NB4 (cell line): ENCODE results near the gene USP21.

ENCODE experiments used
- DNase-seq: peaks from one replicate; pipeline ENCODE4 v3.0.0; 2010; ENCODE audit warnings: low read depth
- H3K4me3 ChIP-seq: one replicate; pipeline ENCODE4 v1.5.1; 2011; ENCODE audit warnings: mild to moderate bottlenecking, low read depth, low read length, moderate library complexity
- CTCF ChIP-seq: IDR thresholded peaks from one replicate; pipeline ENCODE4 v1.5.1; 2012; ENCODE audit warnings: low read depth, low read length
- MAX ChIP-seq: IDR thresholded peaks from 2 replicates; pipeline ENCODE4 v1.6.1; 2011; ENCODE audit warnings: low read depth, low read length
- MYC ChIP-seq: IDR thresholded peaks from 2 replicates; pipeline ENCODE4 v1.6.1; 2011; ENCODE audit warnings: low read depth, low read length
- POLR2A ChIP-seq: IDR thresholded peaks from 2 replicates; pipeline ENCODE4 v1.6.1; 2011; ENCODE audit warnings: mild to moderate bottlenecking; ENCODE audit not compliant: insufficient read length; ENCODE audit errors: extremely low read depth

USP21 gene

GRCh38 chr1:161189036-161189435 is 29.7 kb downstream of the USP21 start:
- TF ChIP-seq POLR2A (no peak), CTCF (no peak)
- DNase-seq, result no peak
- H3K4me3 ChIP-seq, result no peak overlapping the region

GRCh38 chr1:161190962-161191521 is 31.7 kb downstream of the USP21 start:
- no peak overlapping the region for H3K4me3 ChIP-seq
- DNase-seq, result no peak
- no peak for TF ChIP-seq POLR2A
- no peak for TF ChIP-seq CTCF
- no peak for TF ChIP-seq MAX
- TF ChIP-seq MYC, result no peak

DNA sequence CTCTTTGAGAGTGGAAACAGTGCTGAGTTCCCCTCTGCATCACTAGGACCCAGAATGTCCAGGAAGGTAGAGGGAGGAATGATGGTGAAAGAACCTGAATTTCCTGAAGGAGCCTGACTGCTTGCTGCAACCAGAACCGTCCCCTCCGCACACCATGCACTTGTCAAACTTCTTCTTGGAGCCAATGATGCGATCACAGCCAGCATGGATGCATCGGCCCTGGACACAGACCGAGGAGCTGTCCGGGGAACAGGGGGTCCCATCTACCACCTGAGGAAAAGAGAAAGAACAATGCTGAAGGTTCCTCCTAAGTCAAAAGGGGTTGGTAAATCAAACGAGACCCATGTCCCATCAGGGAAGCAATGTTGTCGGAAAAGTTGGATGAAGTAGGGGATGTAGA is 32.7 kb downstream of the USP21 start:
- no peak overlapping the region for H3K4me3 ChIP-seq
- no peak for DNase-seq
- no peak for TF ChIP-seq POLR2A
- no peak for TF ChIP-seq CTCF
- TF ChIP-seq MYC, result no peak
- TF ChIP-seq MAX, result no peak

DNA sequence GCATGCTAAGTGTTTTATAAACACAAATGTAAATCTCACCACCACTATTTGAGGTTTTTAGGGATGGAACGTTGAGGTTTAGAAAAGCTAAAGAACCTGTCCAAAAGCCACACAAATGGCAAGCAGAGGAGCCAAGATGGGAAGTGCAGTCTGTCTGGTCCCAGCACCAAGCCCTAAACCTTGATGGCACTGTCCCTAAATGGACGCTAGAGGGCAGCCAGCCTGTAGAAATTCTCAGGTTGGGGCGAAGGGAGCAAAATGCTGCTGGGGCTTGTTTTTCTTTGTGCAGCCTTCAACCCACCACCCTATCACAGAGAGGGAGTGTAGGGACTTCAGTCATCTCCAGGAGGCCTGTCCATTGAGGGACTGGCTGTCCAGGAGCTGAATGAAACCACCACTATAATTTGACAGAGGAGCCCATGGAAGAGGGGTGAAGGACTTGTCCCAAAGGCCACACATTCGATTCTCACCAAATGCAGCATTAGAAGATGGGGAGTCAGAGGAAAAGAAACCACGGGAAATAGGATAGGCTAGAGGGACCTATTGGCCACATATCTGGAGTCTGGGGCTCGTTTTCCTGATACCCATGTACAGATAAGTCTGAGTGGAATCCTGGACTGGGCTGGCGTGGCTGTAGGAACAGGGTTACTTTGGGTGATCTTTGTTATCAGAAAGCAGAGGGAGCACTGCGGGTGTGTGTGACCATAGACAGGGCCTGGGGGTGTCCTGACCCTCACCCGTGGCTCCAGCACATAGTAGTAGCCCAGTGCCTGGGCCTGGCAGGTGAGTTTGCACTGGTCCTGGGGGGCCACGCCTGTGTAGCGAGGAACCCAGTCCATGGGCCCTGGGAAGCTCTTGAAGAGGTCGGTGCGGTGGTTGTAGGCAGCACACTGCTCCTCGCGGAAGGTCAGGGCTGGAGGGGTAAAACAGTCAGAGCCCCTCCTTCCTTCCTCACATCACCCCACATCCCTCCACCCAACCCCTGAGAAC is 33.5 kb downstream of the USP21 start:
- peak; percentile 80 for DNase-seq
- TF ChIP-seq CTCF (peak; percentile 97), MAX (no peak)
- H3K4me3 ChIP-seq, result no peak overlapping the region

DNA sequence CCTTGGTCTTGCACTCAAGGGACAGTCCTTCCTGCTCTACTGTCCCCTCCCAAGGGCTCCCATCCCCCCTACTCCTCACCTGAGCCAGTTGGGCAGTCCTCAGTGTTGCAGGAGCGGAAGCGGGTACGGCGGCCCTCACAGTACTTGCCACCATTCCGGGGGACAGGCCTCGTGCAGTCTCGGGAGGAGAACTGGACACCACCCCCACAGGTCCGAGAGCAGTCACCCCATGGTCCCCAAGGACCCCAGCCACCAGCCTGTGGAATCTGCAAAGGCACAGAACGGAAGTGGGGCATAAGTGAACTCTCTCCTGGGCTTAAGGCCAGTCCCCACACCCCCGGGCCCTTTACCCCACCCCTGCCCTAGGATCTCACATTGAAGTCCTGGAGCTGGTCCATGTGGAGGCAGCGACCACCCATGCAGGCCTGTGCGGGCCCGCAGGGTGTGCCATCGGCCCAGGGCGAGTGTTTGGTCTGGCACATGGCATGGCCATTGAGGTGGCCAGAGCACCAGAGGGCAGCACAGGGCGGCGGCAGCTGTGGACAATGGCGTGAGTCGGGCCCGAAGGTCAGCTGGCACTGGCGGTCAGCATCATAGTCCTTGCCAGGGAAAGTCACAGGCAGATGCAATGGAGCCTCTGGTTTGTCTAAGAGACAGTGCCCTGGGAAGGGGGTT is 34.4 kb downstream of the USP21 start:
- no peak for DNase-seq
- TF ChIP-seq MYC (no peak), MAX (no peak), POLR2A (no peak), CTCF (no peak)
- H3K4me3 ChIP-seq, result no peak overlapping the region
